GM23248 (cell line): Measurements from ENCODE around the gene NDUFB11.

Source experiments
- EZH2 ChIP-seq: fragments of 200-600 bp; sonication (generic); IDR thresholded peaks from 2 replicates; pipeline ENCODE4 v1.6.1; 2018; ENCODE audit warnings: antibody characterized with exemption, mild to moderate bottlenecking; ENCODE audit not compliant: insufficient read depth, poor library complexity, severe bottlenecking
- EZH2phosphoT487 ChIP-seq: fragments of 200-600 bp; sonication (generic); IDR thresholded peaks from 2 replicates; pipeline ENCODE4 v1.6.1; 2018; ENCODE audit warnings: antibody characterized with exemption, moderate library complexity, mild to moderate bottlenecking, low read depth; ENCODE audit not compliant: insufficient read depth

- TF ChIP-seq EZH2phosphoT487 = no peak
- TF ChIP-seq EZH2 = no peak
Observed at GRCh38 chrX:47093860-47094259, 50.6 kb downstream of the NDUFB11 start.
